ENCODE measurements around the gene SEMA4B.

The SEMA4B gene

GRCh38 chr15:90207252-90207651 is 6.1 kb downstream of the SEMA4B start:
- ATAC-seq, result no peak

GRCh38 chr15:90208356-90208755 is 7.2 kb downstream of the SEMA4B start:
- ATAC-seq, result no peak

- peak; percentile 42 to 78 for ATAC-seq
Observed at GRCh38 chr15:90209591-90209990, 8.5 kb downstream of the SEMA4B start.

- no peak for ATAC-seq
Observed at GRCh38 chr15:90210593-90210992, 9.5 kb downstream of the SEMA4B start.

- no peak for ATAC-seq
Observed at GRCh38 chr15:90211009-90211408, 9.9 kb downstream of the SEMA4B start.

GRCh38 chr15:90211440-90212143 is 10.5 kb downstream of the SEMA4B start:
- ATAC-seq, result no peak

GRCh38 chr15:90212221-90213098 is 11.3 kb downstream of the SEMA4B start:
- ATAC-seq, result no peak

- no peak for ATAC-seq
Observed at GRCh38 chr15:90213122-90213817, 12.1 kb downstream of the SEMA4B start.

- no peak for ATAC-seq
Observed at GRCh38 chr15:90213818-90214204, 12.7 kb downstream of the SEMA4B start.

- ATAC-seq, result no peak
Observed at GRCh38 chr15:90214553-90215196, 13.5 kb downstream of the SEMA4B start.

- no peak for ATAC-seq
Observed at GRCh38 chr15:90217671-90218394, 16.7 kb downstream of the SEMA4B start.

GRCh38 chr15:90219421-90220141 is 18.5 kb downstream of the SEMA4B start:
- peak; percentile 53 to 68 for ATAC-seq

- ATAC-seq, result no peak
Observed at GRCh38 chr15:90221246-90221900, 20.2 kb downstream of the SEMA4B start.

- no peak for ATAC-seq
Observed at GRCh38 chr15:90222547-90222946, 21.4 kb downstream of the SEMA4B start.

GRCh38 chr15:90223441-90224165 is 22.5 kb downstream of the SEMA4B start:
- ATAC-seq, result no peak

- no peak for ATAC-seq
Observed at GRCh38 chr15:90225047-90225446, 23.9 kb downstream of the SEMA4B start.

- no peak for ATAC-seq
Observed at GRCh38 chr15:90225504-90226234, 24.5 kb downstream of the SEMA4B start.

GRCh38 chr15:90227336-90227735 is 26.2 kb downstream of the SEMA4B start:
- ATAC-seq, result no peak

Measured in activated CD4-positive, CD25-positive, alpha-beta regulatory T cell treated with anti-CD3 and anti-CD28 coated beads, Interleukin-2, amount 50 U/mL, for 24 hours (primary cell).